D721Med (cell line): Measurements from ENCODE around the gene TRPM1.

Experiments
- DNase-seq: peaks from one replicate; pipeline ENCODE4 v3.0.0; 2011; ENCODE audit warnings: low spot score; ENCODE audit not compliant: insufficient read length
- FAIRE-seq: peaks from 2 replicates; lab custom pipeline; 2011; peaks lifted over from hg19 to GRCh38; lab: Jason Lieb, UNC
- TF ChIP-seq, protein P1 (sequence below): IDR thresholded peaks from 2 replicates; pipeline ENCODE4 v1.5.1; 2012; ENCODE audit warnings: mild to moderate bottlenecking, control low read depth; ENCODE audit not compliant: insufficient read depth; ENCODE audit errors: missing control alignments

TRPM1 gene

DNA sequence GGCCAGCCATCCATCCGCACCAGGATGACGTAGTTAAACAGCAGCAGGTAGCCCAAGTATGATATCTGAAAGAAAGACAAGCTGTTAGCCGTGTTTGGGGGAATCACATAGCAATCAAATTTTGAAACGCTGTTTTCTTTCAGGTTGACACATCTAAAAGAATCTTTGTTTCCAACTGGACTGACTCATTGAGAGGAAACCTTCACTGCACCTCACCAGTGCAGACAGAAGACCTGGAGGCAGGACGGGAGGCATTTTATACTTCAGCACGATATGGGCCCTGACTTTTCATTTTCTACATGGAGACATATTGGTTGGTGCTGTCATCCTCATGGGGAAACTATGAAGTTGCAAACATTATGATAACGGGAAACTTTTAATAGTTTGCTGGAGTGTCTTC is 65.9 kb downstream of the TRPM1 start:
- DNase-seq: no peak
- FAIRE-seq: no peak
- TF ChIP-seq, protein P1, sequence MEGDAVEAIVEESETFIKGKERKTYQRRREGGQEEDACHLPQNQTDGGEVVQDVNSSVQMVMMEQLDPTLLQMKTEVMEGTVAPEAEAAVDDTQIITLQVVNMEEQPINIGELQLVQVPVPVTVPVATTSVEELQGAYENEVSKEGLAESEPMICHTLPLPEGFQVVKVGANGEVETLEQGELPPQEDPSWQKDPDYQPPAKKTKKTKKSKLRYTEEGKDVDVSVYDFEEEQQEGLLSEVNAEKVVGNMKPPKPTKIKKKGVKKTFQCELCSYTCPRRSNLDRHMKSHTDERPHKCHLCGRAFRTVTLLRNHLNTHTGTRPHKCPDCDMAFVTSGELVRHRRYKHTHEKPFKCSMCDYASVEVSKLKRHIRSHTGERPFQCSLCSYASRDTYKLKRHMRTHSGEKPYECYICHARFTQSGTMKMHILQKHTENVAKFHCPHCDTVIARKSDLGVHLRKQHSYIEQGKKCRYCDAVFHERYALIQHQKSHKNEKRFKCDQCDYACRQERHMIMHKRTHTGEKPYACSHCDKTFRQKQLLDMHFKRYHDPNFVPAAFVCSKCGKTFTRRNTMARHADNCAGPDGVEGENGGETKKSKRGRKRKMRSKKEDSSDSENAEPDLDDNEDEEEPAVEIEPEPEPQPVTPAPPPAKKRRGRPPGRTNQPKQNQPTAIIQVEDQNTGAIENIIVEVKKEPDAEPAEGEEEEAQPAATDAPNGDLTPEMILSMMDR: no peak

DNA sequence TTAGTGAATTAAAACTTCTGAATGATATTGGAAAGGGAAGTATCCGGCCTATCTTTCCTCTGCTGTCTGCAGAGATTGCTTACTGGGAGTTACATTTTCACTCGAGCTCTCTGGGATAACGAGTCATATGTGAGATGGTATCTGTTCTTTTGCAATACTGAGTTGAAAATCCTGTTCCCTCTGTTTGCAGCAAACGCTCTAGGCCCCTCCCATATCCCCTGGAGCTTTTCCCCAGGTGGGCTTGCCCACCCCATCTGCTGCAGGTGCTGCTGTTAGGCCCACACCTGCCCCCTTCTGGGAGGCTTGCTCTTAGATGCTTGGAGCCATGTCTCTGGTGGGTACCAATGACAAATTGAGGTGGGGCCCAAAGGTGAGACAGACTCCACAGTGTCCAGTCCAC is 67.4 kb downstream of the TRPM1 start:
- TF ChIP-seq, protein P1: no peak
- DNase-seq (no peak), FAIRE-seq (no peak)

DNA sequence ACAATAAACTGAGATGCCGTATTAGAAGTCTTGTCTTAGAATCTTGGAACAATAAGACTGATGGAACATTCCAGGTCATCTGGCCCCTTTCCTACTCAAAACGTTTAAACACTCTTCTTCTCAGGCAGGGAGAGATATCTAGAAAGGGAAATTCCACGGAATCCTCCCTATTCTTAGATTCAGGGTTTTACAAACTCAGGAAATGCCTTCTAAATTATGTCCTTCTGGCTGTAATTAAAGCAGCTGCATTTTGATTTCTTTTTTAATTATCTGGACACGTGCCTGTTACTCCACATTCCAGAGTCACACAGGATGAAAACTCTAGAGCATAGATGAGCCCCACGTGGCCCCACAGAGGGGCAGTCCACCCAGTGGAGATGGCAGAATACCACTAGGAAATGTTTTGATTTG is 68.6 kb downstream of the TRPM1 start:
- FAIRE-seq (no peak), DNase-seq (no peak)
- TF ChIP-seq, protein P1: no peak

DNA sequence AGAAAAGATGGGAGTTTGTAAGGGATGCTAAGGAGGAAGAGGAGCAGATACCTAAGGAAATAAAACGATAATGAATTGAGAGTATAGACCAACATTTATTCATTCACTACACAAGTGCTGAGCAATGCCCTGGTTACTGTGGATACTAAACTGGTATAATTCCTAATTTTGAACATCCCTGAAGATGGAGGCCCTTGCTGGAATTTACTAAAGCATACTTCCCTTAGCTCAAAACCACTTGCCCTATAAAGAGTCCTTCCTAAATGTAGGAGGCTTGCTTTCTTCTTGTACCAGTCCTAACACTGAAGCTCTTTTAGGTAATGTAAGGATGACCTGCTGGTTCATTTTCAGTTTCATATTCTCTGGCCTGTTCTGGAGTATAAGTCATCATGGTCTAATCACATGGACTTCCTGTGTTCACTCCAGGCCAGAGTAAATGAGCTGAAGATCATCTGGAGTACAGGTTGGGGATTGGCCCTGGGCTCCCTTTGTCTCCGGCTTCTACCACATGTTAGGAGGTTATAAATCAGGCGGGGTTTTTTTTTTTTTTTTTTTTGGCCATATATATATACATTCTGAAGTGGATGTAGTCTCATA is 70.0 kb downstream of the TRPM1 start:
- TF ChIP-seq, protein P1: no peak
- no peak for FAIRE-seq
- no peak for DNase-seq

DNA sequence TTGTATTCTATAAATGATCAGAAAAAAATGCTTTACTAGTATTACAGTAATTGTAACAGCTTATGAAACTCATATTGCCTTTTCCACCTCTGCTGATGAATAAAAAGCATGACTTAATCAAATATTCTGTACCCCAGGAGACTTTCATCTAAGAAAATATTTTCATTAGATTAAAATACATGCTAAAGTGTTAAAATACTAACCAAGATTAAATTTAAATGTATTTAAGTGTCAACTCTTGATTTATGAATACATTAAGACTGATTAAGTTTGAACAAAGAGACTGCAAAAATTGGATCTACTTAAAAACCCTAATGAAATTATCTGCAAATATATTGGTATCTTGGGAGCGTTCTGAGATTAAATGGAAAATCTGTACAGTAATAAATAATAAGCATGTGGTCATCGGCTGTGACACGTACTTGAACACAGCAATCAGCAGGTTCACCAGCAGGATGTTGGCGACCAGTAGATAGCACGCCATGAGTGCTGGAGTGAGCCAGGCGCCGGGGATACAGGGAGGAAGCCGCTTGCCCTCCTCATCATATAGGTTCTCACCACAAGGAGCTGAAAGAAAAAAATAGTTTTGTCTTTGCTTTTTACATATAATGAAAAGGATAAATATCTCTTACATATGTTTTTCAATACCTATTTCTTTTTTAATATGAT is 73.5 kb downstream of the TRPM1 start:
- DNase-seq: no peak
- no peak for FAIRE-seq
- TF ChIP-seq, protein P1: no peak

DNA sequence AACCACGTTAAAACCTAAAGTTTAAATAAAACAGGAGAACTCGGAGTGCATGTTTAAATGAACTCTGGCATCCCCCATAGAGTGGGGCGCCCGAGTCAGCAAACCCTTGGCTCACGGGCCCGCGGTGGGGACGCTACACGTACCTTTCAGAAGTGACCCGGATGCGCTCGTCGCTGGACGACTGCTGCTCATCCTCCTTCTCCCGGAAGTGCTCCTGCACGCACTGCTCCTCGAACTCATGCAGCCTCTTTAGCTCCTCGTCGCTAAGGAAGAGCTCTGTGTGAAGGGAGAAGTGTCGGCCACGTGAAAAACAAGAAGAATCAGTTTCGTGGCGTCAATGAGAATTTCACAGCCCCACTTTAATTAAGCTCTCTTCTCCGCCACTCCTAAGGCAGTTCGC is 75.5 kb downstream of the TRPM1 start:
- TF ChIP-seq, protein P1: no peak
- DNase-seq: no peak

DNA sequence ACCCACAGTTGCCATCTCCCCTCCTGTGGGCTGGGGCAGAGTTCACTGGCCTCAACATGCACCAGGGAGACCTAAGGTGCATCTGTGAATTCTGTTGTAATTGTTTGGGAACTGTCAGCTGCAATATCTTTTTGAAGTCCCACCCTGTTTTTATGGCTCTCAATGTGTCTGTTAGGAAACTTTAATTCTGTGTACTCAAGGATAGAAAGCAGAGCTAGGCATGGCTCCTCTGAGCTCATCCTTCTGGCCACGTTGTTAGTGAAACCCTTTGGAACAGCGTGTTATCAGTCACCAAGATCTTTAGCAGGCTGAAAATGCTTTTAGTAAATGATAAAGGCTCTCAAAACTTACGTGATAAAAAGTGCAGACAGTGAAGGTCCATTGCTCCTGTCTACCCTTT is 76.5 kb downstream of the TRPM1 start:
- TF ChIP-seq, protein P1: no peak
- DNase-seq: no peak
- FAIRE-seq: no peak

More for the DNA sequence above, 75.5 kb downstream of the TRPM1 start:
- FAIRE-seq: no peak
